DMS153 treated with DMSO at 0.1 percent for 48 hours (cell line): Measurements from ENCODE around the gene VSTM4.

Experiments
- DNase-seq: peaks from one replicate; lab custom pipeline; 2025; ENCODE audit not compliant: unreplicated experiment; lab: John Stamatoyannopoulos, UW

The VSTM4 gene

GRCh38 chr10:49117376-49118070, 2.2 kb upstream of the VSTM4 start:
- no peak for DNase-seq

DNA sequence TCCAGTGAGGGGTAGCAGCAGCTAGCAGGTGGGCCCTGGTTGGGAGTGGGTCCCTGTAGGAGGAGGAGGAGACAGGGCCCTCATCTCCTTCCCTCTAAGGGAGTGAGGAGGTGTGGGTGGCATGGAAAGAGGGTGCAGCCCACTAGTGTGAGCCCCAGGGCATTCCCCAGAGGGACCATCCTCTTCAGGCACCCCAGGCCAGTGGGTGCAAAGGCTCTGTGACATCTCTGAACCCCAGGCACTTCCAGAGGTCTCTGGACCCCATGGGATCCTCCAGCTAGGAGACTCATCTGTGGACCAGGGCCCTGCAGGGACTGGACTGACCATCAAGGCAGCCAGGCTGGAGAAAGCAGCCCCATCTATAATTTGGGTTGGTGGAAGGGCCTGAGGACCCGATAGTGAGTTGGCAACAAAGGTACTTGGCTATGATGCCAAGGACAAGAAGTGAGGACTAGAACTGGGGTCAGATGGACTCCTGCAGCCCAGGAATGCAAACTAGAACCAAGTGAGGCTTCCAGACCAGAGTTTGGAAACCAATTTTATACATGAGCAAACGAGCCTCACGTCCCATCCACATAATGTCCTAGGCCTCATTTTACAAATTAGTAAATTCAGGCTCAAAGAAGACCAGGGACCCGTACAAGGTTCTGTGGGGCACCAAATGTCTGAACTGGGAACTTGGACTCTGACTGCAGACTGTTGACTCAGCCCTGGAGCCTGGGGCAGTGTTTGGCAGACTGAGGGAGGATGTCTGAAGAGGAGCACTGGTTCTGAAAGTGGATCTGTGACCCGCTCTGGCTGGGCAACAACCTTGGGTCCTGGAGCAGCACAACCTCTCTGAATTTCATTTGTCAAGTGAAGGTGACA, 1.4 kb upstream of the VSTM4 start:
- DNase-seq = no peak

GRCh38 chr10:49115796-49116508, 630 bp upstream of the VSTM4 start:
- no peak for DNase-seq

- no peak for DNase-seq
Measured at GRCh38 chr10:49114718-49115014, 656 bp downstream of the VSTM4 start.

- no peak for DNase-seq
Measured at GRCh38 chr10:49113741-49114141, 1.6 kb downstream of the VSTM4 start.

GRCh38 chr10:49112851-49113250, 2.5 kb downstream of the VSTM4 start:
- no peak for DNase-seq

- DNase-seq = no peak
Measured at GRCh38 chr10:49112098-49112497, 3.2 kb downstream of the VSTM4 start.

DNA sequence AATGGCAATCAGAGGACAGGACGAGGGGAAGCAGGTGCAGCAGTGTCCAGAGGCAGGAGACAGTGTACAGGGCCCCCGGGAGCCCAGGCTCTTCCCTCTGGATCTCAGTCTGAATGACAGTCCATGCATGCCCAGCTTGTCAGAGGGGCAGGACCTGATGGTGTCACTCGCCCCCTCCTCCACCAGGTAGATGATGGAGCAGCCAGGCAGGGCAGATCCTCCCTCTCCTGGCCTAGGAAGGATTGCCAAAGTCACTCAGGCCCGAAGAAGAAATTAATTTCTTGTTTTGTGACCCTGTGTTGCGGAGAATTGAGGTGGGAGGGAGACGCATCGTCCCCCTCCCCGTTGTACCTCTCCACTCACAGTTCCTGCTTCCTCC, 4.0 kb downstream of the VSTM4 start:
- DNase-seq = no peak

GRCh38 chr10:49110684-49111319, 4.5 kb downstream of the VSTM4 start:
- DNase-seq = no peak

DNA sequence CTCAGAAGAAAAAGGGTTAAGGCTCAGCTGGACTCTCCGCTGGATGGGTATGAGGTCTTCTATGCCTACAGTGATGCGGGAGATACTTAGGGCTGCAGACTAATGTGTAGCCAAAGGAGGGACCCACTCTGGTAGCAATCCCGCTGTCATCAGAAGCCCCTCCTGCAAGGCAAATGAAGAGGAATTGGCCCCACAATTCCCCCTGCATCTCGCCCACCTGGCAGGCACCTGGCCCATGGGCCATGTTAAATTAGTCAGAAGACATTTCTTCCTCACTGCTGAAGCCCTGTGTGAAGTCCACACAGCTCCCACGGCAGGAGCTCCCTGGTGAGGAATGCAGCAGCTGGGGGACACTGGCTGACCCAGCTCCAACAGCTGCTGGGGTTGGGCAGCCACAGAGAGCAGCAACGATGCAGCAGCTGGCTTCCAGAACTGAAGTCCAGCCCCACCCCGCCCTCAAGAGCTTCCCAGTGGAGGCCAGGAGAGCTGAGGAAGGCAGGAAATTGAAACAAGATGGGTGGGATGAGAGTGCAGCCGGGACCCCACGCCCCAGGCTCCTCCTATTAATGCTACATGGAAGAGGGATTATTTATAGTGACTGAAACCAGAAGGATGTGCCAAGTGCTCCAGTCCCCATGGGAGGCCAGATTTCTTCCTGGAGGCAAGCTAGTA, 5.5 kb downstream of the VSTM4 start:
- no peak for DNase-seq

DNA sequence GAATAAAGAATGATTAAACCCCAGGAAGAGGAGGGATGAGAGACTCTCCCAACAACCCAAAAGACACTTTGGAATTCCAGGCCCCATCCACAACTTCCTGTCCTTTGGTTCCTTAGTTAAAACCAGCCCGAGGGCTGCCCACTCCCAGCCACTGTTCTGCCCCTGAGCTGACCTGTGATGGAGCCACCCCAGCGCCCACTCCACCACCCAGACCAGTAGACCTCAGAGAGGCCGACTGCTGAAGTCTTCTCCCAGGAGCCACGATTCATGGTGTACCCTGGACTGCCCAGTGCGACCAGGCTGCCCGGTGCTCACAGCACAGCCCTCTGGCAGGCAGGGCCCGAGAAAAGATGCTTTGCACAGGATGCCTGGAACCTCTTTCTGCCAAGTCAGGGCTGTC, 6.7 kb downstream of the VSTM4 start:
- DNase-seq = no peak

DNA sequence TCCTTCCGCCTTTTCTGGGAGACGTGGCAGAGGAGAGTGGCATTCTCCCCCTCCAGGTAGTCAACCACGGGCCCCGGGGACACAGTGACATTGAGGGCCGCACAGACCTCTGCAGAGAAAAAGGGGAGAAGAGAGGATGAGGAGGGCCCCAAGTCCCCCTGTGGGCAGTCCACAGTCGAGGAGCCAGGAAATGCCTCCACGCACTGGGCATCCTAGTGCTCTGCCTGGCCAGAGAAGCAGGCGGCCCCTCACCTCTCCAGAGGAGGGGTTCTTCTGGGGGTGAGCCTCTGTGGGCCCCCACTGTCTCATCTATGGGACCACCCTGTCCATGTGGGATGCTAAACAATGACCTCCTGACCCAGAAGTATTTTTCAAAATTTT, 7.4 kb downstream of the VSTM4 start:
- no peak for DNase-seq

DNA sequence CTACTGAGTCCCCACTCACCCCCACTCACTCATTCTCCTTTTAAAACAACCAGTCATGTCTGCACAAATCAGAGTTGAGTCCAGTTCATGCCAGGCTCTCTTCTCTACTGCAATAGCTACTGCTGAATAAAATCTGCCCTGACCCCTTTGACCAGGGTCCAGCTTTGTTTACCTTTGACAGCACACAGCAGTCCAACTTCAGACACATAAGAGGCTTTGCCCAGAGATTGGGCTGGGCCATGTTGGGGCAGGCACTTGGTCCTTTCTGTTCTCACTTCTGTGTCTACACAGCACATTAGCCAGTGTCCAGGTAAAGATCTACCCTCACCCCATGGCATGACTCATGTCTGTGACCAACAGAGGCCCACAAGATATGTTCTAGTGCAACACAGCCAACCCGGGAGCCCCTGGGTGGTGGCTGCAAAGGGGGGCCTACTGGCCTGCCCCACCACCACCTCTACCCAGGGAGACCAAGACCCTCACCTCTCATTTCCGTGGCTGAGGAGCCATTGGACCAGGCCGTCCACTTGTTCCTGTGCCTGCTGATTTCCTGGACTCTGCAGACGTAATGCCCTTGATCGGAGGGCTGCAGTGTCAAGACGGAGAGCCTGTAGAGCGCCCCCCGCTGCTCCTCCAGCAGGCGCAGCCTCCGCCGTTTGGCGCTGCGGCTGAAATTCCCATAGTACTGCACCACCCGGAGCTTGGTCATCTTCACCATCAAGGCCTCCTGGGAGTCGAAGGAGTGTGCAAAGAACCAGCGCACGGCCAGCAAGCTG, 8.0 kb downstream of the VSTM4 start:
- no peak for DNase-seq

- no peak for DNase-seq
Measured at GRCh38 chr10:49106451-49106850, 8.9 kb downstream of the VSTM4 start.

GRCh38 chr10:49105076-49105475, 10.2 kb downstream of the VSTM4 start:
- DNase-seq = no peak

- DNase-seq = no peak
Measured at GRCh38 chr10:49104323-49104722, 11.0 kb downstream of the VSTM4 start.

DNA sequence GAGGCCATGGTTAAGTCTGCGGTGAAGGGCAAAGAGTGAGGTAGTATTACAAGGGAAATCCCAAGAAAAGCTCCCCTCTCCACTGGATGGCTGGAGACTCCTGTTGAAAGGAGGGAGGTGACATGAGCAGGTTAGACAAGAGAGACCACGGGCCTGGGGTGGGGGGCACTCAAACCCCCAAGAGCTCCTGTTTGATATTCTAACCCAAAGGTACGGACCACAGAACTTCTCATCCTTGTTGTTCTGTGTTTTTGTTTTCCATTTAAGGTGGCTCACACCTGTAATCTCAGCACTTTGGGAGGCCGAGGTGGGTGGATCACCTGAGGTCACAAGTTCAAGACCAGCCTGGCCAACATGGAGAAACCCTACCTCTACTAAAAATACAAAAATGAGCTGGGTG, 11.6 kb downstream of the VSTM4 start:
- no peak for DNase-seq

- DNase-seq = no peak
Measured at GRCh38 chr10:49099046-49099445, 16.3 kb downstream of the VSTM4 start.

DNA sequence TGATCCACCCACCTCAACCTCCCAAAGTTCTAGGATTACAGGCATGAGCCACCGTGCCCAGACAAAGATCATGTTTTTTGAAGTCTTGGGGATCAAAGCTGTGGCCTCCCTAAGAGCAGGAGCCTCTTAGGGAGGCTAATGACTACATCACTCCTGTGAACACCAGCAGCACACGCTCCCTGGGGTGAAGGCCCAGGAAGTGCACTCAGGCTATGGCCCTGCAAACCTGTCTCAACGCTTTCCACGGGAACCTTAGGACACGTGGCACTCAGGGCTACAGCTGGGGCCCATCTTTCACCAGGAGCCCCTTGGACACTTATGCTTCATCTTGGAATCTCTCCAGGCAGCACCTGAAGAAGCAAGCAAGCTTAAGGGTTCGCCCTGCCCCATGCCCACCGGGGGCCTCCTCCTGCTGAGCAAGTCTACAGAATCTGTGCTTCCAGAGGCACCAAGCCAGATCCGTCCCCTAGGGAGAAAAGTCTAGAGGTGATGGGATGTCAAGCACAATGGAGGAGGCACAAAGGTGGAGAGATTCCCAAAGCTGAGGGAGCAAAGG, 18.4 kb downstream of the VSTM4 start:
- DNase-seq = no peak

GRCh38 chr10:49094646-49095045, 20.7 kb downstream of the VSTM4 start:
- no peak for DNase-seq
